Osteoblast (primary cell): ENCODE data around the gene TBX3. TPM values are rescaled to one million over a fixed set of nuclear protein-coding genes. Genes with fewer than 3 reads are reported as not detected.

Experiments
- DNase-seq: peaks from one replicate; pipeline ENCODE4 v3.0.0; 2011; ENCODE audit warnings: low spot score, mixed read lengths; ENCODE audit not compliant: insufficient read length; ENCODE audit errors: missing footprints
- H2AFZ ChIP-seq: 2 replicates; pipeline ENCODE4 v1.6.0; 2011; ENCODE audit warnings: mild to moderate bottlenecking, low read length
- H3K27ac ChIP-seq: 2 replicates; pipeline ENCODE4 v1.5.1; 2011; ENCODE audit warnings: mild to moderate bottlenecking, low read depth, low read length, moderate library complexity
- H3K27me3 ChIP-seq: 2 replicates; pipeline ENCODE4 v1.6.0; 2012; ENCODE audit warnings: mild to moderate bottlenecking, control low read depth, inconsistent platforms, low read length, moderate library complexity; ENCODE audit not compliant: insufficient read depth
- H3K36me3 ChIP-seq: 2 replicates; pipeline ENCODE4 v1.5.1; 2011; ENCODE audit warnings: mild to moderate bottlenecking, low read length, control low read depth, moderate library complexity; ENCODE audit not compliant: insufficient read depth
- H3K4me1 ChIP-seq: 2 replicates; pipeline ENCODE4 v1.5.1; 2011; ENCODE audit warnings: mild to moderate bottlenecking, low read length, control low read depth, moderate library complexity; ENCODE audit not compliant: insufficient read depth
- H3K4me2 ChIP-seq: 2 replicates; pipeline ENCODE4 v1.6.0; 2011; ENCODE audit warnings: mild to moderate bottlenecking, low read length; ENCODE audit not compliant: insufficient read depth
- H3K4me3 ChIP-seq: fragments of 200-600 bp; sonication (generic); 3 replicates; pipeline ENCODE4 v1.5.1; 2012; ENCODE audit warnings: mild to moderate bottlenecking, low read length, inconsistent platforms; ENCODE audit not compliant: insufficient read depth
- H3K79me2 ChIP-seq: 2 replicates; pipeline ENCODE4 v1.6.0; 2012; ENCODE audit warnings: mild to moderate bottlenecking, low read length, control low read depth, inconsistent platforms; ENCODE audit not compliant: insufficient read depth
- H3K9me3 ChIP-seq: 2 replicates; pipeline ENCODE4 v1.5.1; 2011; ENCODE audit warnings: low read depth, low read length, control low read depth
- H4K20me1 ChIP-seq: 2 replicates; pipeline ENCODE4 v1.6.0; 2012; ENCODE audit warnings: mild to moderate bottlenecking, low read length, control low read depth; ENCODE audit not compliant: insufficient read depth
- CTCF ChIP-seq: IDR thresholded peaks from 2 replicates; pipeline ENCODE4 v1.5.1; 2011; ENCODE audit warnings: mild to moderate bottlenecking, low read depth, low read length, moderate library complexity; ENCODE audit errors: extremely low read depth
- total RNA-seq: library from RNA; depleted of rRNA; stranded (reverse); fragments of >200 nt; gene quantifications from 2 replicates; pipeline ENCODE4 v1.2.3, GENCODE V29; 2012

TBX3 gene
- total RNA-seq, 1 donor: 11.9 TPM

GRCh38 chr12:114668151-114668885 lies 15.7 kb downstream of the TBX3 start:
- Histone ChIP-seq H3K4me2 (peak overlapping the region; percentile 99), H3K36me3 (peaks cover 2% of the 10 kb centered on the region), H3K27ac (no peak overlapping the region), H2AFZ (peak overlapping the region; percentile 70), H3K79me2 (no peaks in the 10 kb centered on the region), H4K20me1 (no peaks in the 10 kb centered on the region), H3K27me3 (peaks cover 23% of the 10 kb centered on the region), H3K4me3 (peak overlapping the region; percentile 71), H3K4me1 (peaks cover 5% of the 10 kb centered on the region), H3K9me3 (no peaks in the 10 kb centered on the region)
- peak; percentile 99 for DNase-seq
- TF ChIP-seq CTCF: peak; percentile 45

DNA sequence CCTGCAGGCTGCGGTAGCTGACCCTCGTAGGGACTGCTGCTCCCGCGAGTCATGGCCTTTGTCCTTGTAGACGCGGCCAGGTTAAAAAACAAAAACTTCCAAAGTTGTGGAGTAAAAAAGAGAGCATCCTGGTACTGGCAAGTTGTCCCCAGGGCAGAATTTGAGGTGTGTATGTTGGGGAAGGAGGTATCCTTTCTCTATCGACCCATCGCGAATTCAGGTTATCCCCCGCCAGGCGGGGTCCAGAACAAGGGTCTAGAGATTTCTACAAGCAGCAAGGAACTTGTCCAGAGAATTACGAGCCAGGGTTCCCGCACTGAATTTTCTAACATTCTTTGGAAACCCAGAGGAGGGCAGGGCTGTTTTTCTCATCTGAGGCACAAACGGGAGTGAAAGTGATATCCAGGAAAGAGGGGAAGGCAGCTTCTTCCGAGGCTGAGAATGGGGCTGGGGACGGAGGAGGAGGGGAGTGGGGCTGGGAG lies 16.3 kb downstream of the TBX3 start:
- H3K27me3 ChIP-seq: peaks cover 23% of the 10 kb centered on the region
- peak overlapping the region; percentile 99 for H3K4me2 ChIP-seq
- no peak for TF ChIP-seq CTCF
- peak overlapping the region; percentile 71 for H3K4me3 ChIP-seq
- DNase-seq: peak; percentile 77
- H2AFZ ChIP-seq: peak overlapping the region; percentile 70
- H3K36me3 ChIP-seq: peaks cover under 1% of the 10 kb centered on the region
- H3K4me1 ChIP-seq: peaks cover 5% of the 10 kb centered on the region
- no peak overlapping the region for H3K27ac ChIP-seq
- H4K20me1 ChIP-seq: no peaks in the 10 kb centered on the region
- no peaks in the 10 kb centered on the region for H3K9me3 ChIP-seq
- H3K79me2 ChIP-seq: no peaks in the 10 kb centered on the region

DNA sequence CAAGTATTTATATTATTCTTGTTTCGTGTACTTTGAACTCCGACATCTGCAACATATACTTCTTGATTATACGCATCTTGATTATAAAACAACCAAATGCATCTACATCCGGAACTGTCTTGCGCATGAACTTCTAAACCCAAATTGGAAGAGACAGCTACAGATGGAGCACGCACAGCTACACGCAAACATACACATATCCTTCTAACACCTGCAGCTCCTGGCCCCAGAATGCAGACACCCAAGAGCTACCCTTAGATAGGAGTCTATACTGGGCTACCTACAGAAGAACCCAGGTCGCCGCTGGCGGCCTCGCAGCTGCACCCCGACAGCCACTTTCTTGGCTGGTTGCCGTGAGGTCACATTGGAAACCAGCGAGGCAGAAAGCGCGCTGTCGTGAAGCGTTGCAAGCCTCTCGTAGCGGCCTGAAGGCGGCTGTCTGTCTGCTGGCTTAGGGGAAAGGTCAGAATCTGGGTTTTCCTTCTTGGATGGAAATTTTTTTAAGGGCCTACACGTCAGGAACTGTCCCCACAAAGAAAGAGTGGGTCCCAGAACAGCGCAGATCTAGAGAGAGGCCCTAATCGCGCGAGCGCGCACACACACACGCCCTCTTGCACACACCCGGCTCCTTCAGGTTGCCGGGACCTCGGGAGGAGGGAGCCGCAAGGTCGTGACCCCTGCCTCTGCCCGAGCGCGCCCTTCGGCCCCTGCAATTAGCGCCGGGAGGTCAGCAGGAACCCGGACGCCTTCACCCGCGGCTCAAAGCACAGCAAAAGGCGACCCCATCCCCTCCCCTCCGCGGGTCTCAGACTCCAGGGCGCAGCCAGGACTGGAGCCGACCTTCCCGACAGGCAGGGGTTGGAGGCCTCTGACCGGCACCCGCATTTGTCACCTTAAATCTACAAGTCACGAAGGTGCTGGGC lies 17.0 kb downstream of the TBX3 start:
- H2AFZ ChIP-seq: no peak overlapping the region
- peak; percentile 50 for DNase-seq
- H4K20me1 ChIP-seq: no peaks in the 10 kb centered on the region
- H3K27ac ChIP-seq: no peak overlapping the region
- TF ChIP-seq CTCF: no peak
- H3K9me3 ChIP-seq: no peaks in the 10 kb centered on the region
- H3K36me3 ChIP-seq: no peaks in the 10 kb centered on the region
- H3K4me3 ChIP-seq: no peak overlapping the region
- H3K79me2 ChIP-seq: no peaks in the 10 kb centered on the region
- H3K4me1 ChIP-seq: peaks cover 9% of the 10 kb centered on the region
- peak overlapping the region; percentile 99 for H3K4me2 ChIP-seq
- peaks cover 23% of the 10 kb centered on the region for H3K27me3 ChIP-seq
